Esophagus muscularis mucosa (tissue), 4 donors: ENCODE measurements around the gene NAGS. TPM values are rescaled to one million over a fixed set of nuclear protein-coding genes. Genes with fewer than 3 reads are reported as not detected.

Experiments
- DNase-seq: peaks from one replicate; pipeline ENCODE4 v3.0.0-alpha.2; 2017; ENCODE audit errors: extremely low spot score
- H3K27ac ChIP-seq, 4 donors: fragments of 200-600 bp; sonication (generic); replicated peaks in 1 of 4; 1 replicate in 3 of 4; 2 replicates in 1 of 4; pipeline ENCODE4 v1.5.1; 2016 to 2019; ENCODE audit warnings: mild to moderate bottlenecking in 1 of 4
- H3K27me3 ChIP-seq, 4 donors: fragments of 200-600 bp; sonication (generic); one replicate each; pipeline versions ENCODE4 v1.5.1 to v1.6.0; 2016 to 2019
- H3K36me3 ChIP-seq, 4 donors: fragments of 200-600 bp; sonication (generic); one replicate each; pipeline ENCODE4 v1.5.1; 2016 to 2019
- H3K4me1 ChIP-seq, 4 donors: fragments of 200-600 bp; sonication (generic); one replicate each; pipeline ENCODE4 v1.5.1; 2016 to 2019
- H3K4me3 ChIP-seq, 4 donors: fragments of 200-600 bp; sonication (generic); 1 replicate in 2 of 4; 2 replicates in 2 of 4; pipeline ENCODE4 v1.5.1; 2016 to 2019; ENCODE audit warnings: mild to moderate bottlenecking in 4 of 4, moderate library complexity in 1 of 4
- H3K9me3 ChIP-seq, 4 donors: fragments of 200-600 bp; sonication (generic); 1 replicate in 3 of 4; 2 replicates in 1 of 4; pipeline ENCODE4 v1.5.1; 2016 to 2019
- CTCF ChIP-seq, 3 experiments: fragments of 200-600 bp in 2 of 3; fragments of 450-650 bp in 1 of 3; sonication (generic) in 2 of 3; IDR thresholded peaks; one replicate each; pipeline ENCODE4 v1.5.1; 2017 to 2019; ENCODE audit warnings: antibody characterized with exemption in 3 of 3, mild to moderate bottlenecking in 2 of 3, moderate library complexity in 1 of 3
- EP300 ChIP-seq: sonication (generic); formaldehyde crosslinking; IDR thresholded peaks from one replicate; pipeline ENCODE4 v1.6.1; 2017; ENCODE audit warnings: antibody characterized with exemption
- POLR2A ChIP-seq: fragments of 450-650 bp; IDR thresholded peaks from one replicate; pipeline ENCODE4 v1.6.1; 2017; ENCODE audit warnings: antibody characterized with exemption, moderate library complexity, mild to moderate bottlenecking, low read depth
- POLR2AphosphoS5 ChIP-seq, 2 donors: sonication (generic); formaldehyde crosslinking; IDR thresholded peaks; one replicate each; pipeline ENCODE4 v1.6.1; 2017; ENCODE audit warnings: antibody characterized with exemption in 2 of 2
- WGBS: methylation state at CpG from one replicate; pipeline ENCODE4 v1.1.5; 2018; 5-methylcytosine and 5-hydroxymethylcytosine counted together
- intact Hi-C: fragments of 100-400 bp; cut with DNase I; formaldehyde crosslinking; loops from one replicate; pipeline ENCODE4 v1.15.1; 2023
- total RNA-seq, 4 donors: library from RNA; depleted of rRNA; stranded (reverse); fragments of >200 nt; gene quantifications; one replicate each; pipeline versions ENCODE4 v1.1.0 to v1.2.1, GENCODE V29; 2016

Gene NAGS
- total RNA-seq, 4 donors from 2014 or later, result 0.83 to 3.4 (median 1.8) TPM

- peaks cover 8 to 9% (median 8%) of the 10 kb centered on the region in 4 donors for H3K4me1 ChIP-seq
- intact Hi-C loops, result no loop called here
- H3K36me3 ChIP-seq, result no peaks in the 10 kb centered on the region
- no peak overlapping the region for H3K4me3 ChIP-seq
- no peaks in the 10 kb centered on the region for H3K9me3 ChIP-seq
- H3K27me3 ChIP-seq, result peaks cover 3 to 66% (median 17%) of the 10 kb centered on the region in 4 donors
- no peak for DNase-seq
- WGBS, result 76% methylated on average over 7 of the region's 7 CpGs
- TF ChIP-seq POLR2AphosphoS5 (IDR thresholded peaks at IDR 0.05), result no peak
- TF ChIP-seq EP300, result no peak
- TF ChIP-seq CTCF (IDR thresholded peaks at IDR 0.05), result no peak
- no peak for TF ChIP-seq POLR2A
- no peak overlapping the region for H3K27ac ChIP-seq
Observed at GRCh38 chr17:43979011-43979410, 25.4 kb upstream of the NAGS start.

- H3K27me3 ChIP-seq, result peaks cover 3 to 69% (median 21%) of the 10 kb centered on the region in 4 donors
- no peaks in the 10 kb centered on the region for H3K9me3 ChIP-seq
- intact Hi-C loops, result no loop called here
- WGBS, result 86% methylated on average over 4 of the region's 4 CpGs
- H3K4me1 ChIP-seq, result peaks cover 10 to 11% (median 11%) of the 10 kb centered on the region in 4 donors
- no peak overlapping the region for H3K4me3 ChIP-seq
- H3K36me3 ChIP-seq, result no peaks in the 10 kb centered on the region
- no peak for DNase-seq
- TF ChIP-seq POLR2A, result no peak
- TF ChIP-seq EP300, result no peak
- no peak for TF ChIP-seq CTCF (IDR thresholded peaks at IDR 0.05)
- TF ChIP-seq POLR2AphosphoS5 (IDR thresholded peaks at IDR 0.05), result no peak
- no peak overlapping the region for H3K27ac ChIP-seq
Observed at GRCh38 chr17:43979671-43980070, 24.8 kb upstream of the NAGS start.

GRCh38 chr17:43982171-43982570, 22.3 kb upstream of the NAGS start:
- H3K27ac ChIP-seq, result no peak overlapping the region
- intact Hi-C loops, result no loop called here
- H3K36me3 ChIP-seq, result no peaks in the 10 kb centered on the region
- H3K4me1 ChIP-seq, result peaks cover 11 to 13% (median 11%) of the 10 kb centered on the region in 4 donors
- WGBS, result 83% methylated on average over 2 of the region's 2 CpGs
- DNase-seq, result no peak
- no peak overlapping the region for H3K4me3 ChIP-seq
- TF ChIP-seq CTCF (IDR thresholded peaks at IDR 0.05) (no peak), EP300 (no peak), POLR2A (no peak), POLR2AphosphoS5 (IDR thresholded peaks at IDR 0.05) (no peak)
- H3K27me3 ChIP-seq, result peaks cover 3 to 76% (median 21%) of the 10 kb centered on the region in 4 donors
- no peaks in the 10 kb centered on the region for H3K9me3 ChIP-seq

- WGBS, result 28% methylated on average over 5 of the region's 5 CpGs
- Histone ChIP-seq H3K4me3 (peak overlapping the region in 3 of 4 donors; percentile 47 to 56 (median 49)), H3K36me3 (no peaks in the 10 kb centered on the region), H3K9me3 (no peaks in the 10 kb centered on the region), H3K27ac (no peak overlapping the region), H3K4me1 (peaks cover 11 to 15% (median 11%) of the 10 kb centered on the region in 4 donors), H3K27me3 (peaks cover 3 to 76% (median 21%) of the 10 kb centered on the region in 4 donors)
- DNase-seq, result no peak
- intact Hi-C loops, result no loop called here
- TF ChIP-seq CTCF (IDR thresholded peaks at IDR 0.05) (no peak), POLR2A (no peak), EP300 (no peak), POLR2AphosphoS5 (IDR thresholded peaks at IDR 0.05) (no peak)
Observed at GRCh38 chr17:43983196-43983514, 21.3 kb upstream of the NAGS start.
